MV-4-11 (cell line): ENCODE measurements around the gene PCSK6.
"Not testable (repeated sequence)": the region's sequence is repeated elsewhere in the genome, so short reads cannot be mapped to it uniquely, and the experiment has no call there.

Experiments used
- DNase-seq: peaks from one replicate; lab custom pipeline; 2025; lab: John Stamatoyannopoulos, UW

The PCSK6 gene

GRCh38 chr15:101459579-101460300, 29.8 kb downstream of the PCSK6 start:
- DNase-seq = no peak

- no peak for DNase-seq
Observed at GRCh38 chr15:101458908-101459578, 30.5 kb downstream of the PCSK6 start.

GRCh38 chr15:101458158-101458900, 31.2 kb downstream of the PCSK6 start:
- no peak for DNase-seq

GRCh38 chr15:101457696-101458095, 31.8 kb downstream of the PCSK6 start:
- no peak for DNase-seq

GRCh38 chr15:101456057-101456739, 33.3 kb downstream of the PCSK6 start:
- DNase-seq = no peak

- peak; percentile 76 for DNase-seq
Observed at GRCh38 chr15:101455291-101456025, 34.0 kb downstream of the PCSK6 start.

GRCh38 chr15:101454781-101455180, 34.7 kb downstream of the PCSK6 start:
- DNase-seq = not testable (repeated sequence)

- DNase-seq = no peak
Observed at GRCh38 chr15:101454365-101454764, 35.1 kb downstream of the PCSK6 start.

- DNase-seq = no peak
Observed at GRCh38 chr15:101453123-101454120, 36.1 kb downstream of the PCSK6 start.

GRCh38 chr15:101452572-101452971, 36.9 kb downstream of the PCSK6 start:
- DNase-seq = no peak

- DNase-seq = peak; percentile 74
Observed at GRCh38 chr15:101451846-101452245, 37.7 kb downstream of the PCSK6 start.

GRCh38 chr15:101451266-101451799, 38.2 kb downstream of the PCSK6 start:
- peak; percentile 88 for DNase-seq

GRCh38 chr15:101450403-101451265, 38.9 kb downstream of the PCSK6 start:
- no peak for DNase-seq

- no peak for DNase-seq
Observed at GRCh38 chr15:101449471-101450402, 39.8 kb downstream of the PCSK6 start.

- DNase-seq = no peak
Observed at GRCh38 chr15:101448336-101448735, 41.2 kb downstream of the PCSK6 start.

GRCh38 chr15:101447561-101448071, 41.9 kb downstream of the PCSK6 start:
- DNase-seq = no peak

- no peak for DNase-seq
Observed at GRCh38 chr15:101447168-101447533, 42.4 kb downstream of the PCSK6 start.
